Astrocyte of the spinal cord (primary cell): Measurements from ENCODE around the gene CCDC112.
"Not testable (repeated sequence)": the region's sequence is repeated elsewhere in the genome, so short reads cannot be mapped to it uniquely, and the experiment has no call there.

Experiments
- DNase-seq: peaks from one replicate; pipeline ENCODE4 v3.0.0; 2011; ENCODE audit warnings: low read depth, low spot score
- H3K4me3 ChIP-seq: 2 replicates; pipeline ENCODE4 v1.5.1; 2011; ENCODE audit warnings: low read depth, mild to moderate bottlenecking, low read length, moderate library complexity
- in situ Hi-C: cut with HindIII; loops from 2 replicates; pipeline ENCODE4 v1.10.0; 2017; ENCODE audit warnings: low sequenced_read_pairs
- TF ChIP-seq, protein P1 (sequence below): IDR thresholded peaks from 2 replicates; pipeline ENCODE4 v1.5.1; 2012; ENCODE audit warnings: low read depth, mild to moderate bottlenecking, low read length, inconsistent platforms

Gene CCDC112

DNA sequence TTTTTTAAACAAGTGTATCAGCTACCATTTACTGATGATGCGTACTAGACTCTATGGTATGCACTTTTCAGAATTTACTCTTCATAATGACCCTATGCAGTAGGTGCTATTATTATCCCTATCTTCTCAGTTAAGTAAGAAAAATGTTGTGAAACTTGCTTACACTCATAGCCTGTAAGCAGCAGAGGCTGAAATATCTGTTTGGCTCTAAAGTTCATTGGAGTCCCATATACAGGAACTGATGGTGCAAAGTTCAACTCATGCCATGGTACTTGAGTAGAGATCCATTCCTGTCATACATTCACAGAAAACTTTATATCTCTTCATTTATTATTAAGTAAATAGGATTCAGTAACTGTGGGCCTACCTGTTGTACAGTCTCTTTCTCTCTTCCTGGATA is 41.4 kb upstream of the CCDC112 start:
- TF ChIP-seq, protein P1, sequence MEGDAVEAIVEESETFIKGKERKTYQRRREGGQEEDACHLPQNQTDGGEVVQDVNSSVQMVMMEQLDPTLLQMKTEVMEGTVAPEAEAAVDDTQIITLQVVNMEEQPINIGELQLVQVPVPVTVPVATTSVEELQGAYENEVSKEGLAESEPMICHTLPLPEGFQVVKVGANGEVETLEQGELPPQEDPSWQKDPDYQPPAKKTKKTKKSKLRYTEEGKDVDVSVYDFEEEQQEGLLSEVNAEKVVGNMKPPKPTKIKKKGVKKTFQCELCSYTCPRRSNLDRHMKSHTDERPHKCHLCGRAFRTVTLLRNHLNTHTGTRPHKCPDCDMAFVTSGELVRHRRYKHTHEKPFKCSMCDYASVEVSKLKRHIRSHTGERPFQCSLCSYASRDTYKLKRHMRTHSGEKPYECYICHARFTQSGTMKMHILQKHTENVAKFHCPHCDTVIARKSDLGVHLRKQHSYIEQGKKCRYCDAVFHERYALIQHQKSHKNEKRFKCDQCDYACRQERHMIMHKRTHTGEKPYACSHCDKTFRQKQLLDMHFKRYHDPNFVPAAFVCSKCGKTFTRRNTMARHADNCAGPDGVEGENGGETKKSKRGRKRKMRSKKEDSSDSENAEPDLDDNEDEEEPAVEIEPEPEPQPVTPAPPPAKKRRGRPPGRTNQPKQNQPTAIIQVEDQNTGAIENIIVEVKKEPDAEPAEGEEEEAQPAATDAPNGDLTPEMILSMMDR, result no peak
- no peak for DNase-seq
- in situ Hi-C loops, result no loop called here
- no peak overlapping the region for H3K4me3 ChIP-seq

DNA sequence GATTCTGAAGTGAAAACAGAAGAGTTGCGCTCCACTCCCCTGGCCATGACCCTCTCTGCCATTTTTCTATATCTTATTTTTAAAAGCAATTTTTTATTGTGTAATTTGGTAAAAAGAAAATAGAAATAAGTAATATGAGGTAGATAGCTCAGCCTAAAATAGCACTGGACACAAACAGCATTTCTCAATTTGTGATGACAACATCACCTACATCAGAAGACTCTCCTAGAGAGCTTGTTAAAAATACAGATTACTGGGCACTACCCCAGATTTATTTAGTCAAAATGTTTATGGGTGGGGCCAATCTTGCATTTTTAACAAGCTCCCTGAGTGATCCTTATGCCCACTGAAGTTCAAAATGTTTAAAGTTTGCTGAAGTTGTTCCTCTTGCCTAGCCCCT is 40.5 kb upstream of the CCDC112 start:
- in situ Hi-C loops, result no loop called here
- H3K4me3 ChIP-seq, result no peak overlapping the region
- no peak for DNase-seq
- TF ChIP-seq, protein P1, result no peak

DNA sequence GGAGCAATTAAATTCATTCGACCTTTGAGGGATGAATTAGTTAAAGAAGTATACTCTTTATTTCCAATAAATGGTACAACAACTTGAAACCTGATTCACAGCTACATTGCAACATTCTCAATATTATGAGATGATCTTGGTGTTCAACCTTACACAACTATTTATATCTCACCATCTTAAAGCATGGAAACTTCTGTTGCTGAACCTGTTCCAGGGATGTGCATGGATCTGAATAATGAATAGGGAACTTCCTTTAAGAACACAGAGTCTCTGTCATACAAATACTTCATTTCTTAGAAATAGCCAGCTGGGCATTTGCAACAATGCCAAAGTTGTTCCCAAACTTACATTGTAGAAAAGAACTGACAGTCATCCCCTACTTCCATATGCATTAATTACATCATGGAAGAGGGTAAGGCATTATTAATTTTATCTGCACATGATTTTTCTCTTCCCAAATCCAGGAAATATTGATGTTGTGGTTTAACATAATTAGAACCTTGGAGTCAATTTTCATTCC is 39.8 kb upstream of the CCDC112 start:
- no peak overlapping the region for H3K4me3 ChIP-seq
- no peak for DNase-seq
- TF ChIP-seq, protein P1, result no peak
- in situ Hi-C loops, result no loop called here

DNA sequence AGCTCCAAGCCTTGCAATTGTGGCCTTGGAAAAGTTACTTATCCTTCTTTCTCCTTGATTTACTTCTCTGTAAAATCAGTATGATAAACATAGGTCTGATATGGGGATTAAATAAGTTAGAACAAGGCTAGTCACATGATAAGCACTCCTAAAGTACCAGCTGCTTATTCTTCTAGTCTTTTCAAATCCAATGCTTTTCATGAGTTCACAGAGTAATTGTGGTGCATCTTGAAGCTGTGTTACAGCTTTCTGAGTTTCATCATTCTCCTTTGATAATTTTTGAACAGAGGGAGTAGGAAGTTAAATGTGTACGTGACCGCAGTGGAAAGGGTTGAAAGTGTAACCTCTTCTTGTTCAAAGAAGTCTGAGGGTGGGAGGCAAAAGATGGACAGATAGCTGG is 38.8 kb upstream of the CCDC112 start:
- DNase-seq, result no peak
- H3K4me3 ChIP-seq, result no peak overlapping the region
- in situ Hi-C loops, result no loop called here
- TF ChIP-seq, protein P1, result no peak

DNA sequence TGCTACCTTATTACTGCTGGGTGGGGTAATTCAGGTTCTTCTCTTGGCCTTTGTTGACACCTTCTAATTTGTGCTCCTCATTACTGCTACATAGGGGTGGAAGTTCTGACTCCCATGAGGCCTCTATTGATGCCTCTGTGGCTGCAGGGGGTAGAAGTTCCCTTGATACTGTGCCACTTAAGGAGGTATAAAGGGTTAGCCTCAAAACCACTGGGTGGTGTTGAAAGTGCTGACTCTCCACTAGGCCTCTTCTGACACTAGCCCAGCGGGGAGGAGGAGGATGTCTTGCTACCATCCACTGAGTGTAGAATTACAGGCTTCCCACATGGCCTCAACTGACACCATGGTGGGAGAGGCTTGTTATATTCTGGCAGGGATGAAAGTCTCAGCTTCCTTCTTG is 36.7 kb upstream of the CCDC112 start:
- TF ChIP-seq, protein P1, result no peak
- no peak overlapping the region for H3K4me3 ChIP-seq
- DNase-seq, result peak; percentile 56
- in situ Hi-C loops, result no loop called here

DNA sequence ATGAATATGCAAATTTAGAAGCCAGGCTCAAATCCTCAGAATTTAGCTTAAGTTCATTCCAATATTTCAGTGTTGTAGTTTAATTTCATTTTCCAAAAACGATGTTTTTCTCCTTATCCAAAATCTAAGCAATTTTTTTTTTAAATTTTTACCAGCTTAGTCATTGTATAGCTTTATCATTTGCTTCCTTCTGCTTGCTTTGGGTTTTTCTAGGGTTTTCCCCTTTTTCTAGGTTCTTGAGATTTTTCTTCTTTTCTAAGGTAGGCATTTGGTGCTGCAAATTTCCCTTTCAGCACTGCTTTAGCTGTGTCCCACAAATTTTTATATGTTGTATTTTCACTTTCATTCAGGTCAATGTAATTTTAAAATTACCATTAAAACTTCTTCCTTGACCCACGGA is 34.4 kb upstream of the CCDC112 start:
- H3K4me3 ChIP-seq, result no peak overlapping the region
- no peak for DNase-seq
- TF ChIP-seq, protein P1, result no peak
- in situ Hi-C loops, result no loop called here

DNA sequence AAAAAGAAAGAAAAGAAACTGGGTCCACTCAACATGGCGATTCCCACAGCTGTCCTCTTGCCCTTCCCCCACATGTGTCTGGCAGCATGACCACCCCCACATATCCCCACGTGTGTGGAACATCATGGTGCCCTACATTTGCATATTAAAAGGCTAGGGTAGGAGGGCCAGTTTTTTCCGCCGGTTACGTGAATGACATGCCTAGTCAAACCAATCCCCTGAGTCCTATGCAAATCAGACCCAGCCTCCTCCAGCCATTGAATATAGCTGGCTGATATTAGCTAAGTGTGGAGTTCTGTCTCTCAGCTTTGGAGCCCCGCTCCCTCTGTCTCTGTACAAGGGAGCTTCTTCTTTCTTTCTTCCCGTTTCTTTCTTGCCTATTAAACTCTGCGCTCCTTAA is 33.0 kb upstream of the CCDC112 start:
- H3K4me3 ChIP-seq, result no peak overlapping the region
- TF ChIP-seq, protein P1, result no peak
- in situ Hi-C loops, result no loop called here
- no peak for DNase-seq

DNA sequence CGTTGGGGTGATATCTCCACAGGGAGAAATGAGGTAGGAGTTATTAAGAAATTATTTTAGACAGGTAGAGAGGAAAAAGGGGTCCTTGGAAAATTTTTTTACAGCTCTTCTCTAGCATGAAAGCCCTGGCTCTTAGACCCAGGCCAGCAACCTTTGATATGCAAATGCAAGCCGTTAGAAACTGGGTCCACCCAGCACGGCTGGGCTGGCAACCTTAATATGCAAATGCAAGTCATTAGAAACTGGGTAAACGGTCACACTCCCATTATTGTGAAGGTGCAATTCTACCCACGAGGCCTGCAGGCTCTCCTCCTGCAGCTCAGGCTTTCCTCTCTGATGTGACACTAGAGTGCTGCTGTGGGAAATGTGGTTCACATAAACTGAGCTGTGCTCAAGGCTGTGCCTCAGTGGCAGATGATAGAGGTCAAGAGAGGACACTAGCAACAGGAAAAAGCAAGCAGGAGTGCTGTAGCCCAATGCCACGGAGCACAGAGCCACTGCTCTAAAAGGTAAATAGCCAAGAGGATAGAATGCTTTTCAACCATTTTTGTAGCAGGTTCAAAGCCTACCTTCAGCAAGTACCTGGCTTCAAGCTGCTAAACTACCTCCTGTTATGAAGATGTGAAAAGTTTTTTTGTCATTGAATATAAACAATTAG is 32.3 kb upstream of the CCDC112 start:
- in situ Hi-C loops, H3K4me3 ChIP-seq, DNase-seq: not testable (repeated sequence)
